Suprapubic skin (tissue), 4 donors: ENCODE data around the gene LPIN1.

Experiments
- POLR2A ChIP-seq, 2 donors: fragments of 450-650 bp; IDR thresholded peaks; one replicate each; pipeline ENCODE4 v1.6.1; 2017; ENCODE audit warnings: antibody characterized with exemption in 2 of 2, mild to moderate bottlenecking in 2 of 2, moderate library complexity in 2 of 2
- POLR2AphosphoS5 ChIP-seq, 3 donors: sonication (generic); formaldehyde crosslinking; IDR thresholded peaks; one replicate each; pipeline ENCODE4 v1.6.1; 2017; ENCODE audit warnings: antibody characterized with exemption in 3 of 3

DNA sequence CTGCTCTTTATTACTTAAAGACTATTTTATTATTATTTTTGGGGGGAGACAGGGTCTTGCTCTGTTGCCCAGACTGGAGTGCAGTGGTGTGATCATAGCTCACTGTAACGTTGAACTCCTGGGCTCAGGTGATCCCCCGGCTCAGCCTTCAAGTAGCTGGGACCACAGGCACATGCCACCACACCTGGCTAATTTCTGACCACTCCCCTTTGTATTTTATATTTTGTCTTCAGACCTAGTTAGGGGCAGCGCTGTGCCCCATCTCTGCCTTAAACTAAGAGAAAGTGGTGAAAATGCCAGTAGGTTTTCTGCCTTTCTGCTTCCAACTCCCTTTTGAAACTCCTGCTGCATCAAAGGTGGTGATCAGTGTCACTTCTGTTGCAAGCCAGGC lies 82.5 kb downstream of the LPIN1 start:
- TF ChIP-seq POLR2AphosphoS5 (IDR thresholded peaks at IDR 0.05) (no peak), POLR2A (IDR thresholded peaks at IDR 0.05) (no peak)
